ENCODE data around the gene ISL1.

The ISL1 gene

GRCh38 chr5:51387884-51388275 is 4.6 kb downstream of the ISL1 start:
- no peak for FAIRE-seq

GRCh38 chr5:51388488-51389287 is 5.4 kb downstream of the ISL1 start:
- FAIRE-seq = no peak

GRCh38 chr5:51389288-51389576 is 6.0 kb downstream of the ISL1 start:
- no peak for FAIRE-seq

DNA sequence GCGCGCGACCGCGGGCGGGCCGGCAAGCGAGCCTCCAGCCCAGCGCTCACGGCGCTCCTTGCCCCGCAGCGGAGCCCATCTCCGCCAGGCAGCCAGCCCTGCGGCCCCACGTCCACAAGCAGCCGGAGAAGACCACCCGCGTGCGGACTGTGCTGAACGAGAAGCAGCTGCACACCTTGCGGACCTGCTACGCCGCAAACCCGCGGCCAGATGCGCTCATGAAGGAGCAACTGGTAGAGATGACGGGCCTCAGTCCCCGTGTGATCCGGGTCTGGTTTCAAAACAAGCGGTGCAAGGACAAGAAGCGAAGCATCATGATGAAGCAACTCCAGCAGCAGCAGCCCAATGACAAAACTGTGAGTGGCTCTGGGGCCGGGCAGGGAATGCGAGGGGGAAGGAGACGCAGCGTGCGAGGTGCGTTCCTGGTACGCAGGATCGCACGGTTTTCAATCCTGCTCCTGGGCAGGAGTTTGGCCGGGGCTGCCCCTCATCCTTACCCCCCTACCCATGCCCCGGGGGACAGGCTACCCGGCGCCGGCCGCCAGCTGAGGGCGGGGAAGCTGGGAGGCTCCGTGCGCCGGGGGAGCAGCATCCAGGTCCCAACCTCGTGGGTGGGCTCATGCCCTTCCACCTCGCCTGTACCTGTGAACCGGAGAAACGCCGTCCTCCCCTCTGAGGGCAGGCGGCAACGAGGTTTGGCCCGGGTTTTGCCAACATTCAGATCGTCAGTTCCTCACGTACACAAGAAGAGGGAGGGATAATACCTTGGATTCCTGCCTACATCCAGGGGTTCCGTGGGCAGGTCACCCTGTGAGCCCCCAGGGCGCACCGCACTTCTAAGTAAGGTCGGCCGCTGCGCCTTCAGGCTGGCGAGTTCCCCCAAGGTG is 6.6 kb downstream of the ISL1 start:
- FAIRE-seq = no peak

- no peak for FAIRE-seq
Observed at GRCh38 chr5:51391175-51391574, 7.9 kb downstream of the ISL1 start.

DNA sequence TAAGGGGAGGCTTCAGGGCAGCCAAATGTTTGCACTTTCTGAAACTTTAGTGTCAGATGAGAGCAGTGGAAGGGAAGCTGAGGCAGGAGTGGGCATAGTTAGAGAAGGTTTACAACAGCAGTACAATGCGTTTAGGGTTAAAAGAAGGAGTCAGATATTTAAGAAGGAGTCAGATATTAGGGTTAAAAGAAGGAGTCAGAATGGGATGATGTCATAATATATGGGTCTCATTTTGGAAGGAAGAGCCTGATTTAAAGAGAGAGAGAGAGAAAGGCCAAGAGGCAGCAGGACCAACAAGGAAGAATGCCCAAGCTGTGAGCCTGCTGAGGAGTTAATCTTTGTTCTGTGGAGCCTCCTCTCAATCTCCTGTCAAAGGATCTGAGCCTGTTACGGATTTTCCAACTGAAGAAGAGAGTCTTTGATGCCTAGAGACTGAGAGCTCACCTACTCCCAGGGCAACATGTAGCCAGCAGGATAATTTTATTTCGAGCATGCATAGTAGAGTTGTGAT is 9.5 kb downstream of the ISL1 start:
- FAIRE-seq = no peak

DNA sequence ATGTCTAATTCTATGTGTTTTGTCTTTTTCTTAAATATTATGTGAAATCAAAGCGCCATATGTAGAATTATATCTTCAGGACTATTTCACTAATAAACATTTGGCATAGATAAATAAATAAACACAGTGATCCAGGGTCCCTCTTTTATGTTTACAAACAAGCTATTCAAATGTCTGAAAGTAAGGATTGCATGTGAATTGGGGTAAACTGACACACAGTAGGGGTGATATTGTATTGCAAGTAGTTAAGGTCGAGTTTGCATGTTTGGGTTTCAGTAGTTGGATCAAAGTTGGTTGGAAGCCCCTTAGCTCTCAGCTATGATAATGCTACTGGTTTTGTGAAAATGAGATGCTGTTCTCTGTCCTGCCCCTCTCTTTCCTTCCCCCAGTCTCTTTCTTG is 11.4 kb downstream of the ISL1 start:
- FAIRE-seq = no peak

DNA sequence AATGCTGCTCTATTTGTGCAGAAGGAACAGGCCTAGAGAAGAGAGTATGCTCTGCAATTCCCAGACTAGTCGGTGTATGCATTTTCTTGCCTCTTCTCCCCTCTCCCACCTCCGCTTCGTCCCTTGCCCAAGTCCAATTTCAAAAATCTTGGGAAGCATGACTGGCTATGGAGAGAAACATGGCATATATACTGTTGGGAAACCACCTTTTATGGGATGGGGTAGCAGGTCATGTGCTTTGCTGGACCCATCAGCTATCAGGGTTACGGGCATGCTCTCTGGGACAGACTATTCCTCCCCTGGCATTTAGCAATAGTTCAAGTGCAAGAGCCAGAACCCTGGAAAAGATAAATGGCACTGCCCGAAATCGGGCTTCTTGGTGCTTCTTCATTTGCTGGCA is 12.0 kb downstream of the ISL1 start:
- FAIRE-seq = no peak

DNA sequence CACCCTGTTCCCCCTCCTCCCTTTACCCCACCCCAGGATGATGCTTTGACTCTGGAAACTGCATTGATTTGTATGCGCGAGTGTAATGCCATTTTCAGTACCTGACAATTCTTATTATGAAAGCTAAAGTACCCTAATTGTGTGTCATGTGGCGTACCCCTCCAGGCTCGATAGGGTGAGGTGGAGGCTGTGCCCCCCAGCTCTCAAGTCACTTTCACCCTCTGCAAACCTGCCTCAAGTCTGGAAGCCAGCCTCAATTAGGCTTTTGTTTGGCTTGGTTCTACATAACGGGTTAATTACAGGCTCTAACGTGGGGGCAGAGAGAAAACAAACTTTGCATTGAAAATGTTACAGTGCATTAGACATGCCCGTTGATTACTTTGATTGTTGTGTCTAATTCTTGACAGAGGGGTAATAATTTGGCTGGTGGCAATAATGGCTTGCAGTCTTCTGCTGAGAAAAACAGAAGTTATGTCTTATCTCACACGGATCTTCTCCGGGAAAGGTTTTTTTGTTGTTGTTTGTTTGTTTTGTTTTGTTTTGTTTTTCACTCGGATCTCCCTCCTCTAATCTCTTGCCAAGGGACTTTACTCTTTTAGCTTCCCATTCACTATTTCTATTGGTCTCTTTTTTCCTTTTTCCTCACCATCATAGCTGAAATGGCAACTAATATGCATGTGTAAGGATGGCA is 12.6 kb downstream of the ISL1 start:
- FAIRE-seq = no peak

DNA sequence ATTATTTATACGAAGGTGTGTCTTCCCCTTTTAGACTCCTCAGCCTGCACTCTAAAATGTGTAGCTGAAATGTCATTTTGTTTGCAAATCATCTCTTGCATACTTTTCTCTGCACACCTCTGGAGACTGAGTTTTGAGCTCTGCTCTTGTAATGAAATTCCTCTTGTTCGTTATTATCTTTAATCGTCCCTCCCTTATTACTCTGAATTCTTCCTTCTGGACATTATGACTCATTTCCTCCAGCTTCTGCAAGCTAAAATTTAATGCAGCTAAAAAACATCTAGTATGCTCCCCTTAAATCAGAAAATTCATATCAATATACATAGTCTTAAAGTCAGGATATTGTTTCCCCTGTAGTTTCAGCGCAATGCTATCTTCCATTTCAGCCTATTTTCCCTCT is 13.5 kb downstream of the ISL1 start:
- FAIRE-seq = no peak

GRCh38 chr5:51397996-51398395 is 14.7 kb downstream of the ISL1 start:
- no peak for FAIRE-seq

GRCh38 chr5:51398875-51399642 is 15.8 kb downstream of the ISL1 start:
- no peak for FAIRE-seq

GRCh38 chr5:51399643-51400006 is 16.4 kb downstream of the ISL1 start:
- FAIRE-seq = no peak

GRCh38 chr5:51404255-51404654 is 21.0 kb downstream of the ISL1 start:
- FAIRE-seq = no peak

DNA sequence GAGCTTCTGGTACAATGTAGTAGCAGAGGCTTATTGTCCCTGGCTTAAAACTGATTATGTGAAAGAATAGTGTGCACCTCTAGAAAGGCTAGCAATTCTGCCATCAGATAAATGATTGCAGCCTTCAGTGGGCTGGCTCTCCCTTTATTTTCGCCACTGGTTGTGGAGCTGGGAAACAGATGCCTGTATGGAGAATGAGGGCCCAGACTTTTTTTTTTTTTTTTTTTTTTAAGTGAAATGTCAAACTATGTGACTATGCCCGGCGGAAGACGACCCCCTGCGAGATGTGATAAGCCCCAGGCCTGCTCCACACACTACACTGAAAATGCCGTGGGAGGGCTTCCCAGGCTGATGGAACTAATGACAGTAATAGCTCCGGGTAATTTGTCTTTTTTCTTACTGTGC is 28.7 kb downstream of the ISL1 start:
- no peak for FAIRE-seq

GRCh38 chr5:51414516-51414915 is 31.3 kb downstream of the ISL1 start:
- FAIRE-seq = no peak

GRCh38 chr5:51416149-51416548 is 32.9 kb downstream of the ISL1 start:
- FAIRE-seq = no peak

DNA sequence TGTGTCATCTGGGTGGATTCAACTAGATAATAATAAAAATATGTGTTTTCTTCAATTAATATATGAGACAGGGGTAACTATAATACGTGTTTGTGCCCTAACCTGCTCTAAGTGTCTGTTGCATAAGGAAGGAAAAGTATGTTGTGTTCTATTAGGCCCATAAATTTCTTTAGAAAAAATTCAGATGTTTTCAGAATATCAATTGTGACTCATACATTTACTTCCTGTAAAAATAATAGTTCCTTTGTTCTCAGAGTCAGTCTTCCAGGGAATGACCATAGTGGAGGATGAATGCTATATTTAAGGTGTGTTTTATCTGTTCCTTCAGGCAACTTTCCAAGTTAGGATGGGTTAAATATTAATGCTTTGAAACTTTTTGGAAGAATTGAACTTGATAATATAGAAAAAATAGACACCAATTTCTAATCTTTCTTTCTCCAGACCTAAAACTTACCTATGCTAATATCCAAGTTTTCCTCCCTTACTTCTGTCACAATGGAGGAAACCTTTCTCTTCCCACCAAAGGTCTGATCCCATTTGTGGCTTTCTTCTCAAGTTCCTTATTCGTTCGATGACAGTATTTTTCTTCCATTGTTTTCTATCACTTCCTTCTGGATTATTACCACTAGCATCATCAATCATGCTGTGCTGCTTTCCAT is 49.9 kb downstream of the ISL1 start:
- FAIRE-seq = no peak

GRCh38 chr5:51439232-51439631 is 56.0 kb downstream of the ISL1 start:
- FAIRE-seq = no peak

Measured in G401.6 (cell line).